ENCODE data around the gene ZMIZ1.
A peak's percentile ranks its signal among the peaks of the same experiment; 100 is the strongest.

The ZMIZ1 gene

DNA sequence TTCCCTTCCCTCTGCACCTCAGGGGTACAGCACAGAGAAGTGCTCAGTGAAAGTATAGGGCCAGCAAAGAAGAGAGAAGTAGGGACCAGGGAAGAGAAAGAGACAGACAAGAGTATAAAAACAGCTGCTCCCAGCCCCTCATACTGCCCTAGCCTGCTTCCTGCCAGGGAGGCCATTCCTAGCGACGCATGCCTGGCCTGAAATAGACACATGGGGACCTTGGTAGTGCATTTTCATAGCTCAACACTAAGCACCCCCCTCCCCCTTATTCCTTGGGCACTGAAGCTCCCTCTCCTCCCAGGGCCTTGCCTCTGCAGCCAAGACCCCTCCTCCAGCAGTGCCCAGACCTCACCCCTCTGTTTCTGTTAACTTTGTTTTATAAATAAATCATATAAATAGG lies 64.7 kb downstream of the ZMIZ1 start:
- H3K9me3 Mint-ChIP-seq, result no peaks in the 10 kb centered on the region
- DNase-seq (no peak), ATAC-seq (replicated peaks) (no peak)
- H3K27ac Mint-ChIP-seq, result peak overlapping the region; percentile 76
- H3K4me1 Mint-ChIP-seq, result peaks cover 33 to 47% of the 10 kb centered on the region in 2 donors
- H3K27me3 Mint-ChIP-seq, result peaks cover 0 to 4% of the 10 kb centered on the region in 2 donors
- H3K36me3 Mint-ChIP-seq, result no peaks in the 10 kb centered on the region
- H3K4me3 Mint-ChIP-seq, result no peak overlapping the region

- DNase-seq, result no peak
- Mint-ChIP-seq H3K9me3 (no peaks in the 10 kb centered on the region), H3K27ac (no peak overlapping the region), H3K27me3 (peaks cover 6 to 23% of the 10 kb centered on the region in 2 donors), H3K4me1 (peaks cover 45 to 67% of the 10 kb centered on the region in 2 donors), H3K36me3 (peaks cover 4 to 6% of the 10 kb centered on the region in 2 donors), H3K4me3 (no peak overlapping the region)
- ATAC-seq (replicated peaks), result no peak
Observed at GRCh38 chr10:79135790-79136189, 67.0 kb downstream of the ZMIZ1 start.

GRCh38 chr10:79136236-79137005 lies 67.7 kb downstream of the ZMIZ1 start:
- H3K36me3 Mint-ChIP-seq, result peaks cover 4 to 9% of the 10 kb centered on the region in 2 donors
- peaks cover 45 to 67% of the 10 kb centered on the region in 2 donors for H3K4me1 Mint-ChIP-seq
- DNase-seq (no peak), ATAC-seq (replicated peaks) (peak; percentile 62 to 65)
- H3K4me3 Mint-ChIP-seq, result peak overlapping the region in 1 of 2 donors; percentile 47
- H3K27ac Mint-ChIP-seq, result peak overlapping the region; percentile 31
- no peaks in the 10 kb centered on the region for H3K9me3 Mint-ChIP-seq
- H3K27me3 Mint-ChIP-seq, result peaks cover 6 to 24% of the 10 kb centered on the region in 2 donors

DNA sequence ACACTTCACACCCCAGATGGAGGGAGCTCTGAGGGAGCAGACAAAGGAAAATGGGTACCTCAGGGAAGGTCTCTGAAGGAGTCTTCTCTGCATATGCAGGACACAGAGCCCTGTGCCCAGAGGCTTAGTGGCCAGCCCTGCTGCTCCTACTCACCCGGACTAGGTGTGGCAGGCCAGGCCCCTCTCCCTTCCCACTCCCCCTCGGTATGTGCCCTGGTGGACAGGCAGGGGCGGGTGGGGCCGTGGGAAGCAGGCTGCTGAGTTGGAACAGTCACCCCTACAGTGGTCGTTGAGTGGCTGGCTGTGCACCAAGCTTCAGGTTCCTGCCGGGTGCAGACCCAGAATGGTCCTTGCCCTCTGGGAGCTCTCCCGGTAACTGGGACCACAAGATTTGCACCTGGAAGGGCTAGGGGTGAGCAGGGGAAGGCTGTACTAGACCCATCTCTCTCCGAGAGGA lies 68.6 kb downstream of the ZMIZ1 start:
- Mint-ChIP-seq H3K4me1 (peaks cover 46 to 58% of the 10 kb centered on the region in 2 donors), H3K27ac (peak overlapping the region; percentile 63), H3K9me3 (no peaks in the 10 kb centered on the region), H3K36me3 (peaks cover 11 to 17% of the 10 kb centered on the region in 2 donors), H3K27me3 (peaks cover 14 to 30% of the 10 kb centered on the region in 2 donors), H3K4me3 (peak overlapping the region; percentile 61 to 65)
- ATAC-seq (replicated peaks) (peak in 1 of 2 donors; percentile 8), DNase-seq (no peak)

GRCh38 chr10:79137826-79138225 lies 69.1 kb downstream of the ZMIZ1 start:
- ATAC-seq (replicated peaks) (peak; percentile 76 to 77), DNase-seq (peak; percentile 24)
- Mint-ChIP-seq H3K4me3 (peak overlapping the region; percentile 19 to 65), H3K4me1 (peaks cover 42 to 53% of the 10 kb centered on the region in 2 donors), H3K27me3 (peaks cover 14 to 31% of the 10 kb centered on the region in 2 donors), H3K27ac (peak overlapping the region; percentile 83), H3K36me3 (peaks cover 11 to 17% of the 10 kb centered on the region in 2 donors), H3K9me3 (no peaks in the 10 kb centered on the region)

- H3K27me3 Mint-ChIP-seq, result peaks cover 14 to 39% of the 10 kb centered on the region in 2 donors
- peaks cover 36 to 48% of the 10 kb centered on the region in 2 donors for H3K4me1 Mint-ChIP-seq
- no peaks in the 10 kb centered on the region for H3K9me3 Mint-ChIP-seq
- H3K4me3 Mint-ChIP-seq, result peak overlapping the region in 1 of 2 donors; percentile 58
- DNase-seq, result no peak
- peak overlapping the region; percentile 67 for H3K27ac Mint-ChIP-seq
- H3K36me3 Mint-ChIP-seq, result peaks cover 11 to 17% of the 10 kb centered on the region in 2 donors
- ATAC-seq (replicated peaks), result no peak
Observed at GRCh38 chr10:79138449-79139123, 69.8 kb downstream of the ZMIZ1 start.

DNA sequence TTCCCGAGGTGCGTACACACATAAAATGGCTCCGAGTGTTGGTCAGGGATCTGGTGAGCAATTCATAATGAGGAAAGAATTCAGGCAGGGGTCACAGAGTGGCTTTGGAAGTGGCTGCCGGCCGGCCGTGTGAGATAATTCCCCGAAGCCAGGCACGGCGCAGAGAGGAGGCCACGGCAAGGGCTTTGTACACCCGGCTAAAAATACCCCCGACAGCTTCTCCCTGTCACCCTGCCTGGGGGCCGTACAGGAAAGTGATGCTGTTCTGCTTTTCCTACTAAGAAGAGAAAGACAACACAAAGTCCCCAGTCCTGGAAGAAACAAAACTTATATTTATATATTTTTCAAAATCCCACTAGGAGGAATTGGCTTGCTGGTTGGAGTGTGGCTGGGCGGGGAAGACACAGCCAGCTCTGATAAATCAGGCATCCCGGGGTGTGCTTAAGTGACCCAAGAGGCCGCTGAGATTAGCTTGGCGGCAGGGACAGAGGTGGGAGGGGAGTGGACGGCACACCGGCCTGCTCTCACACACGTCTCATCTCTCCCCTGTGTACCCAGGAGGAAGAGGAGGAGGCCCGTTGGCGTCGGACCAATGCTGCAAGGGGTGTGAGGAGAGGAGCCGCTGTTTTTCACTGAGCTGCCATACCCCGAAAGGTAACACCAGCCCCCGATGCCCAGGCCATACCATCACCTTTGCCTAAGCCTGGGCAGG lies 70.5 kb downstream of the ZMIZ1 start:
- DNase-seq (no peak), ATAC-seq (replicated peaks) (no peak)
- H3K36me3 Mint-ChIP-seq, result peaks cover 11 to 17% of the 10 kb centered on the region in 2 donors
- no peaks in the 10 kb centered on the region for H3K9me3 Mint-ChIP-seq
- H3K27me3 Mint-ChIP-seq, result peaks cover 14 to 39% of the 10 kb centered on the region in 2 donors
- peaks cover 36 to 49% of the 10 kb centered on the region in 2 donors for H3K4me1 Mint-ChIP-seq
- peak overlapping the region in 1 of 2 donors; percentile 58 for H3K4me3 Mint-ChIP-seq
- H3K27ac Mint-ChIP-seq, result peak overlapping the region; percentile 67

GRCh38 chr10:79140085-79140793 lies 71.5 kb downstream of the ZMIZ1 start:
- Mint-ChIP-seq H3K9me3 (no peaks in the 10 kb centered on the region), H3K27ac (no peak overlapping the region), H3K4me1 (peaks cover 42 to 59% of the 10 kb centered on the region in 2 donors), H3K36me3 (peaks cover 11 to 17% of the 10 kb centered on the region in 2 donors), H3K4me3 (no peak overlapping the region), H3K27me3 (peaks cover 14 to 39% of the 10 kb centered on the region in 2 donors)
- ATAC-seq (replicated peaks) (no peak), DNase-seq (no peak)

- H3K4me1 Mint-ChIP-seq, result peaks cover 42 to 60% of the 10 kb centered on the region in 2 donors
- no peak overlapping the region for H3K27ac Mint-ChIP-seq
- no peak overlapping the region for H3K4me3 Mint-ChIP-seq
- DNase-seq (no peak), ATAC-seq (replicated peaks) (no peak)
- peaks cover 11 to 17% of the 10 kb centered on the region in 2 donors for H3K36me3 Mint-ChIP-seq
- H3K27me3 Mint-ChIP-seq, result peaks cover 14 to 39% of the 10 kb centered on the region in 2 donors
- H3K9me3 Mint-ChIP-seq, result no peaks in the 10 kb centered on the region
Observed at GRCh38 chr10:79140855-79141254, 72.1 kb downstream of the ZMIZ1 start.

- Mint-ChIP-seq H3K4me3 (no peak overlapping the region), H3K36me3 (peaks cover 11 to 17% of the 10 kb centered on the region in 2 donors), H3K27ac (peak overlapping the region; percentile 76), H3K27me3 (peaks cover 14 to 39% of the 10 kb centered on the region in 2 donors), H3K4me1 (peaks cover 42 to 59% of the 10 kb centered on the region in 2 donors), H3K9me3 (no peaks in the 10 kb centered on the region)
- DNase-seq, result no peak
- no peak for ATAC-seq (replicated peaks)
Observed at GRCh38 chr10:79142064-79142491, 73.3 kb downstream of the ZMIZ1 start.

DNA sequence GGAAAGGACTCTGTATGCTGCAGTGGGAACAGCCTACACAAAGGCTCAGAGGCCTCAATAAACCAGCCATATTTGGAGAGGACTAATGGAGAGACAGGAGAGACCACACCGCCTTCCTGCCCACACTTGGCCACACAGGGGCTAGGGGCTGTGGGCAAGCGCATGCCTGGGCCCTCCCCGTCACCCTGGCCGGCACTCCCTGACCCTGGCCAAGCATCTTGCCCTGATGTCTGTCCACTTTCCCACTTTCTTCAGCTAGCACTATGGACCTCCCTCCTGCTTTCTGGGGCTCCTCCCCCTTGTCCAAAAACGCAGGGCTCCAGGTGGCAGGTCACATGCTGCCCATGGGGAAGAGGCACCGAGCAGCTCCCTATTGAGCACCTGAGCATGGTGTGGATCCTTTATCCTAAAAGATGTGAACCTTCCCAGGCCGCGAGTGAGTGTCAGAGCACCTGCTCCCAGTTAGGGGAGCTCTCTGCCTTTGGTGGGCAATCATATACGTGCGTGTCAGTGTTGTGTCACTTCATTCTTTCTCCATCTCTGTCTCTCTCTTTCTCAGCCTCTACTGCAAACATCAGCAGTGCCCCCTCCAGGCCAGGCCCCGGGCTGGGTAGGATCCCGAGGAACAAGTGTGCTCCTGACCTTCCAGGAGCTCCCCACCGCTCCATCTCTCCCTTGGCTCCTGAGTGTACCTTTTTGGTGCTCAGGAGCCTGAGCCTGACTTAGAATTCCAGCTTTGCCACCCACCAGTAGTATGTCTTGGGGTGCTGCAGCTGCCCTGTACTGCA lies 74.0 kb downstream of the ZMIZ1 start:
- Mint-ChIP-seq H3K27me3 (peaks cover 14 to 39% of the 10 kb centered on the region in 2 donors), H3K27ac (no peak overlapping the region), H3K36me3 (peaks cover 11 to 17% of the 10 kb centered on the region in 2 donors), H3K4me3 (no peak overlapping the region), H3K4me1 (peaks cover 40 to 59% of the 10 kb centered on the region in 2 donors), H3K9me3 (no peaks in the 10 kb centered on the region)
- no peak for DNase-seq
- ATAC-seq (replicated peaks), result no peak

GRCh38 chr10:79143879-79144278 lies 75.1 kb downstream of the ZMIZ1 start:
- H3K4me1 Mint-ChIP-seq, result peaks cover 37 to 59% of the 10 kb centered on the region in 2 donors
- H3K27ac Mint-ChIP-seq, result no peak overlapping the region
- peaks cover 11 to 17% of the 10 kb centered on the region in 2 donors for H3K36me3 Mint-ChIP-seq
- DNase-seq, result no peak
- no peaks in the 10 kb centered on the region for H3K9me3 Mint-ChIP-seq
- ATAC-seq (replicated peaks), result no peak
- H3K4me3 Mint-ChIP-seq, result no peak overlapping the region
- H3K27me3 Mint-ChIP-seq, result peaks cover 14 to 32% of the 10 kb centered on the region in 2 donors

Measured in stimulated activated naive B cell treated with anti-CD40 and anti-IgM and Interleukin-4, amounts not matched to agents 10 μg/mL and 1 μg/mL and 100 μg/mL, for 72 hours (primary cell).